ENCODE measurements around the gene RAB1A. TPM values are rescaled to one million over a fixed set of nuclear protein-coding genes. Genes with fewer than 3 reads are reported as not detected.
"Not testable (repeated sequence)": the region's sequence is repeated elsewhere in the genome, so short reads cannot be mapped to it uniquely, and the experiment has no call there.

RAB1A gene
- total RNA-seq, 1 donor from 2014 or later: 113 TPM

DNA sequence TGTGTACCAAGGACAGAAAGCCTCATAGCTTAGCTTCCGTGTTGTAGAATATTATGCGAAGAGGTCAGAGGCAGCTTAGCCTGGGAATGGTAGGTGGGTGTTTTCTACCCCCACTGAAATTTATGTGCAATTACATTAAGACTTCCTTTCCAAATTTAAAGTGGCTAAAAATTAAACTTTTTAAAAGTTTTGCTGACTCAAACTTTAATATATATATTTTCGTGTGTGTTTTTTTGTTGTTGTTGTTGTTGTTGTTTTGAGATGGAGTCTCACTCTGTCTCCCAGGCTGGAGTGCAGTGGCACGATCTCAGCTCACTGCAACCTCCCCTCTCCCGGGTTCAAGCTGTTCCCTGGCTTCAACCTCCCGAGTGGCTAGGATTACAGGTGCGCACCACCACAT lies 4.3 kb upstream of the RAB1A start:
- ATAC-seq: no peak

DNA sequence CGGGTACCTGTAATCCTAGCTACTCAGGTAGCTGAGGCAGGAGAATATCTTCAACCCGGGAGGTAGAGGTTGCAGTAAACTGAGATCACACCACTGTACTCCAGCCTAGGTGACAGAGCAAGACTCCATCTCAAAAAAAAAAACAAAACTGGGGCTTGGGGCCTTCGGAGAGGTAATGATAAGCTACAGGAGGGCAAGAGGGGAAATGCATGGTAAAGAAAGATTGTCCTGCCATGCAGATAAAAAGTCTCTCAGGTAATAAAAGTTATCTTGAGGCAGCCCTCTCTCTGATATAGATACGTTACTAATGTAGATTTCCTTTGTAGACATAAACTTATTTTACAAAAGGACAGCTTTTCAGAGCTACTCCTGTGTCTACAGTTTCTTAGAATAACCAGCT lies 3.7 kb upstream of the RAB1A start:
- ATAC-seq: no peak

DNA sequence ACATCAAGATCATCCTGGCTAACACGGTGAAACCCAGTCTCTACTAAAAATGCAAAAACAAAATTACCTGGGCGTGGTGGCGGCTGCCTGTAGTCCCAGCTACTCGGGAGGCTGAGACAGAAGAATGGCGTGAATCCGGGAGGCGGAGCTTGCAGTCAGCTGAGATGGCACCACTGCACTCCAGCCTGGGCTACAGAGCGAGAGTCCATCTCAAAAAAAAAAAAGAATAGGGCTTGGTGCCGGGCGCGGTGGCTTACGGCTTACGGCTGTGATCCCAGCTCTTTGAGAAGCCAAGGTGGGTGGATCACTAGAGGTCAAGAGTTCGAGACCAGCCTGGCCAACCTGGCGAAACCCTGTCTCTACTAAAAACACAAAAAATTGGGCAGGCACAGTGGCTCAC lies 3.0 kb upstream of the RAB1A start:
- ATAC-seq: not testable (repeated sequence)

- peak; percentile 22 for ATAC-seq
These were observed 814 bp upstream of the RAB1A start for GRCh38 chr2:65130664-65131175.

DNA sequence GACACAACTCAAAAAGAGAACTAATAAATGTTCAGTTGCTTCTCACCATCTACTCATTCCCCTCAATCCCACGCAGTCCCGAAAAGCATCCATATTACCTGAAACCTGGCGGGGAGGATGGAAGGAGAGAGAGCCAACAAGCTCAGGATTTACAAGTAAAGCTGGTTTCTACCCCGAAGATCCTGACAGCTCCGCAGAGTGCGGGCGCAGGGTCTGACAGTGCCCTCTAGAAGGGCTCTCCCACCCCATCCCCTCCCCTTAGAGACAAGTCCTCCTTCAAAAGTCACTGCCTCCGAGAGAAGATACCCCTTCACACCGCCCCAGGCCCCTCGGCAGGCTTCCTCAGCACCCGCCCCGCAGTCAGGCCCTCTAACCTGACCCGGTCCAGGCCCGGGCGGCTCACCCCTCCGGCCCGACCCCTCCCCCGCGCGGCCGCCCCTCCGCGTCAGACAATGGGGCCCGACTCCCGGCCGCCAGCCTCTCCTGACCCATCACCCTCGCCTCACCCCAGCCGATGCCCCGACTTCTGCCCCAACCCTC lies 550 bp downstream of the RAB1A start:
- ATAC-seq: peak; percentile 30

DNA sequence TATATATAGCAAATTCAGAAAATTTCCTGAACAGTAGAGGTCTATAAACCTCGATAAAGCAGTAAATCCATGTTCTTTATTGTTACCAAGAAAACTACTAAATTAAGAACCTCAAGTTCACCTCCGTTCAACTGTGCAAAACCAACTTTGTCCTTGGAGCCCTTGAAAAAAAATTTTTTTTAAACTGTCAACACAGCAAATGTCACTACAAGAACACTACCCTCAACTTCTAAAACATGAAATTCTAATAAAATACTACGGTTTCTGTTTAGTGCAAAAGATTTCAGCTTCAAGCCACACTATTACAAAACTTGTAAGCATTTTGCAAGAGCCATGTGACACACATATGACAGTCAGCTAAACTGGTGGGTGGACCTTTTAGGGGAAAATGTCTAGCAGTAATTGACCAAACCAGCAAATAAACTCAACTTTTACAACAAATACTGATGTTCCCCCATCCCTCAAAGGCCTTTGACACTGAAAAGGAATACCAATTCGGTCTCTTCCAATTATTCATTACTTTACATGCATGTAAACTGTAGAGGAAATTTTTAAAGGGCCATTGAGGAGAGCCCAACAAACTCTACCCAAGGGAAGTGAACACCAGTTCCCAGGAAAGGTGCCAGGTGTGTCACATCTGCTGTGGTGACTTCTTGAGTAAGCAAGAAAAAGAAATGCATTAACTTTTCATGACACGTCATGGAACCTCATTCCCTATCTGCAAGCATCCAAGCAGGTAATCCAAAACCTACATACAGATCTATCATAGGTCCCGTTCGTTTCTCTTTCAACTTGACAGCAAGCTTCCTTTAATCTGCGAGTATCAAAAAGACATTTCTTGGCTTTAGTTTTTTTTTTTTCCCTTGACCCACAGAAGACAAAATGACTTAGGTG lies 1.4 kb downstream of the RAB1A start:
- ATAC-seq: peak; percentile 18

- ATAC-seq: not testable (repeated sequence)
These were observed 4.4 kb downstream of the RAB1A start for GRCh38 chr2:65125457-65125856.

DNA sequence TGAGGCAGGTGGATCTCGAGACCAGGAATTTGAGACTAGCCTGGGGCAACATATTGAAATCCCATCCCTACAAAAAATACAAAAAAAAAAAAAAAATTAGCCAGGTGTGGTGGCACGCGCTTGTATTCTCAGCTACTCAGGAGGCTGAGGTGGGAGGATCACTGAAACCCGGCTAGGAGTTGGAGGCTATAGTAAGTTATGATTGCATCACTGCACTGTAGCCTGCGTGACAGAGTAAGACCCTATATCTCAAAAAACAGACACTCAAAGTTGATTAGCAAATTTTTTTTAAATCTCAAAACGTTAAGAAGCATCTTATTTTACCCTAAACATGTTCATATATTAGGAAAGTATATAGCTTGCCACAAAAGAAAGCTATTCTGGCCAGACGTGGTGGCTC lies 7.6 kb downstream of the RAB1A start:
- ATAC-seq: no peak

DNA sequence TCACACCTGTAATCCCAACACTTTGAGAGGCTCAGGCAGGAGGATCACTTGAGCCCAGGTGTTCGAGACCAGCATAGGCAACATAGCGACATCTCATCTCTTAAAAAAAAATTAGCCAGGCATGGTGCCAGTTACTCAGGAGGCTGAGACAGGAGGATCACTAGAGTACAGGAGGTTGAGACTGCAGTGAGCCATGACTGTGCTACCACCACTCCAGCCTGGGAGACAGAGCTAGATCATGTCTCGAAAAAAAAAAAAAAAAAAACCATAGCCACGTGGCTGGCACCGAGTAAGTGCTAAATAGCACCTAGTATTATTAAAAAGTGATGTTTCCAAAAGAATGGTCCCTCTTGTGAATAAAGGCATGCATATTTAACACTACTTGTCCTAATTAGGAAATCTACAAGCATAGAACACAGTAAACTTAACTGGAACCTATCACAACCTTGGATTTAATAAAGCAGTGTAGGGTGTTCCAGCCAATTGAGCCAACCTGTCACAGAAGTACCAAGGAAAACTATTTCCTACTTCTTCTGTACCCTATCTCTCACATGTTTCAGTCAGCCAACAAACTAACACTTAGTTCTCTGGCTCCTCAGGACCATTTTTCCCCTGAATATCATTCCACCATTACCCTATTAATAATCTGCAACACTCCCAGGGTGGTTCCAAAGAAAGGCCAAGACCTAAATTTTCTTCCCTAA lies 8.8 kb downstream of the RAB1A start:
- no peak for ATAC-seq

DNA sequence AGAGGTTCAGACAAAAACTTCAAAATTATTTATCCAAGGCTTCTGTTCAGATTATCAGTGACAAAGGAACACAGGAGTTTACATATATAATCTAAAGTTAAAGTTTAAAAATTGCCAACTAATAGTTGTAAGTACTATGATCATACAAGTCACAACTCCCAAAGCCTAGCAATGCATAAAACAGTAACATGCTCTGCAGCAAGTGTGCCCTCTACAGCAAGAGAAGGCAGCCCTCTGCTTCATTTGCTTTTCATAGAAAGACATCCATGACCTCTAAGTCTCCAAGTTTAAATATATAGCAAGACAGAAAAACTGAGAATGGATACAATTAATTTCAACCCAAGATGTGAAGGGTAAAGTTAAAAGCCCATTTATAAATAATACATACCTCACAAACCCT lies 13.3 kb downstream of the RAB1A start:
- ATAC-seq: no peak

DNA sequence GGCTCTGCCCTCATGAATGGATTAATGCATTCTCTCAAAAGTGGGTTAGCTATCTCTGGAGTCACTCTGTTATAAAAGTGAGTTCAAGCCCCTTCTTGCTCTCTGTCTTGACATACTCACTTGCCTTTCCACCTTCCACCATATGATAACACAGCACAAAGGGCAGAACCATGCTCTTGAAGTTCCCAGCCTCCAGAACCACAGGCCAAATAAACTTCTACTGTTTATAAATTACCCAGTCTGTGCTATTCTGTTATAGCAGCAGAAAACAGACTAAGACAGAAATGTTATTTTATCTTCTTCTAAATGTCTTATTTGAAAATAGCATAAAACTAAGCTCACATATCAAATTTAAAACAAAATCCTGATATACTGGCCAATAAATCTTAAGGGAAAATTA lies 15.0 kb downstream of the RAB1A start:
- ATAC-seq: no peak

- ATAC-seq: no peak
These were observed 16.1 kb downstream of the RAB1A start for GRCh38 chr2:65113816-65114215.

DNA sequence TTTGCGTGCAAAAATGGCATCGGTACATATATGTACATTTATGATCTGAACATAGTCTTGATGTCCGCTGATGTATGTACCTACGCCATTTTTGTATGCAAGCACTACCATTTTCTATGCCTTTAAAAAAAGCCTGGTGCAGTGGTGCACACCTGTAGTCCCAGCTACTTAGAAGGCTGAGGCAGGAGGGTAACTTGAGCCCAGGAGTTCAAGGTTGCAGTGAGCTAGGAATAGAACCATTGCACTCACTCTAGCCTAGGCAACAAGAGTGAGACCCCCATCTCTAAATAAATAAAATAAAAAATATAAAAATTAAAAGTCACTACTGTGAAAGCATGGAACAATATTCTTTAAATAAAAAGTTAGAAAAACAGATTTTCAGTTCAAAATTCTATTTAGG lies 16.7 kb downstream of the RAB1A start:
- no peak for ATAC-seq

- no peak for ATAC-seq
These were observed 17.3 kb downstream of the RAB1A start for GRCh38 chr2:65112633-65113032.

DNA sequence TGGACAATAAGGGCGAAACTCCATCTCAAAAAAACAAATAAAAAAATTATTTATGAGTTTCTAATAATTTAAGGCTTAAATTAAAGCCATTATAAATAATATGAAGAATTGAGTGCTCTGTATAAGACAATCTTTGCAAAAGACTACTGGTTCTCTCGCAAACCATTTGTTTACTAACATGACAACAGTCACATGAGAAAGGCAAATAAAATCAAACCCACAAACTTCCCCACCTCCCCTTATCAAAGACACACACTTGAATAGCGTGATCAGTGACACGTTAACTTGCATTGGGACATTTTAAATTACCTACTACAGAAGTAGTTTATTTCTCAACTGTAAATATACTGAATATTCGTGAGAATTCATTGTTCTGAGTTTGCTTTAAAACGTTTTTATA lies 21.1 kb downstream of the RAB1A start:
- ATAC-seq: no peak

GRCh38 chr2:65107530-65107929 lies 22.4 kb downstream of the RAB1A start:
- ATAC-seq: no peak

DNA sequence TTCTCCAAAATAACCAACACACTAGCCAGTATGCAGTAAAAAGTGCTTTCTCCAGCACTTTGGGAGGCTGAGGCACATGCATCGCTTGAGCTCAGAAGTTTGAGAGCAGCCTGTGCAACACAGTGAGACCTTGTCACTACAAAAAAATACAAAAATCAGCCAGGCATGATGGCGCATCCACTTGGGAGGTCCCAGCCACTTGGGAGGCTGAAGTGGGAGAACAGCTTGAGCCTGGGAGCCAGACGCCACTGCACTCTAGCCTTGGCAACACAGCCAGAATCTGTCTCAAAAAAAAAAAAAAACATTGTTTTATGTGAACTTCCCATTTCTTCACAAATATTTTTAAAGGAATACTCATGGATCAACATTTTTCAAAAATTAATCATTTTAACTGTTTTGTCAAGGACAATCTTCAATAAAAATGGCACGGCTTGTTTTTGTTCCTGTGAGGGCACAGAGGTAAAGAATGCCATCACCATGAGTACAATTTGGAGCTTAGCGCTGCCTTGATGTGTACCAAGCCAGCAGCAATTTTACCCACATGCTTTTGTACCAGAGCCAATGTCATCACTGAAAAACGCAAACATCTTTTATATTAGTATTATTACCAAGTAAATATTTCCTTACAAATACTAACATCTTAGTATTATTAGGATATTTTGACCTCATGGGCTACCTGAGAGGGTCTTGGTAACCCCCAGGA lies 26.7 kb downstream of the RAB1A start:
- no peak for ATAC-seq

DNA sequence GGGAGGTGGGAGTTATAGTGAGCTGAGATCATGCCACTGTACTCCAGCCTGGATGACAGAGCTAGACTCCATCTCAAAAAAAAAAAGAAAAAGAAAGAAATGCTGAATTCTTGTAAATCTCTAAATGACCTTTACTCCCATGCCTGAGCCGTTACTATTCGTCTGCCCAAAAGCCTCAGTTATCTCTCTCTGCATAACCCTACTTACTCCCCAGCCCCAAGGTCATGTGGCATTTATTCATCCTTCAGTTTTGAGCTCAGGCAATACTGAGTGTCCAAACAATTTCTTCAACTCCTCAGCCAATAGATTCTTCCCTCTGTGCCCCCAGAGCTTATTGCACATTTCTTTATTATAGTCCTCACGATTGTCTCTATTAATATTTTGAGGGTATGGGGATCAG lies 28.8 kb downstream of the RAB1A start:
- ATAC-seq: no peak

GRCh38 chr2:65098741-65099140 lies 31.2 kb downstream of the RAB1A start:
- no peak for ATAC-seq

DNA sequence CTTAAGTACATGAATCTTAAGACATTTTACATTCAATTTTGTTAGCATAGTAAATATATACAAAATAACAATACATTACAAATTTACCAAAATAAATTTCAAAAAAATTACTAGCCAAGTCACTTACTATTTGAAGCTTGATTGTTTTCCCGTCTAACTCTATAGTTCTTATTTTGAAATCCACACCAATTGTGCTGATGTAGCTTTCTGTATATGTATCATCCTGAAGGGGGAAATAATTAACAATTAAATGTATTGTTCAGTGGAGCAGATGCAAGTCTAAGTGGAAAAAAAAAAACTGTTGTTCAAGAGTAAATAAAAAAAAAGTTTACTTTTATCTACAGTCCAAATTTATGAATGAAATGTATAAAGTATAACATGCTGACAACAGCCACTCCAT lies 32.1 kb downstream of the RAB1A start:
- ATAC-seq: no peak

GRCh38 chr2:65096948-65097347 lies 33.0 kb downstream of the RAB1A start:
- no peak for ATAC-seq

- ATAC-seq: no peak
These were observed 36.7 kb downstream of the RAB1A start for GRCh38 chr2:65093211-65093610.

DNA sequence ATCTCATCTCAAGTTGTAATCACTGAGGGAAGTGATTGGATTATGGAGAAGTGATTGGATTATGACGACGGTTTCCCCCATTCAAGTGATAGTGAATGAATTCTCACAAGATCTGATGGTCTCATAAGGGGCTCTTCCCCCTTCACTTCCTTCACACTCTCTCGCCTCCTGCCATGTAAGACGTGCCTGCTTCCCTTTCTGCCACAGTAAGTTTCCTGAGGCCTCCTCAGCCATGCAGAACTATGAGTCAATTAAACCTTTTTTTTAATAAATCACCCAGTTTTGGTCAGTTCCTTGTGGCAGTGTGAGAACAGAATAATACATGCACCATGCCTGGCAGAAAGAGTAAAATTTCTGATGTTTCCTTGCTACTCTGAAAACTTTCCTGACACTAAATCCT lies 37.1 kb downstream of the RAB1A start:
- ATAC-seq: no peak
